Head of caudate nucleus (tissue), 42 donors: ENCODE results near the gene HHIP.
A peak's percentile ranks its signal among the peaks of the same experiment; 100 is the strongest.

Source experiments
- DNase-seq, 42 donors: peaks; one replicate each; pipeline versions ENCODE4 v3.0.0 to v3.0.0-alpha.2; 2020 to 2021; ENCODE audit warnings: mixed read lengths in 7 of 42
- intact Hi-C: fragments of 100-400 bp; cut with DNase I; formaldehyde crosslinking; loops from one replicate; pipeline ENCODE4 v1.15.0; 2022

The HHIP gene

GRCh38 chr4:144653781-144654545, 8.0 kb downstream of the HHIP start:
- no peak for DNase-seq
- intact Hi-C loops: no loop called here

GRCh38 chr4:144655491-144655890, 9.5 kb downstream of the HHIP start:
- intact Hi-C loops: no loop called here
- no peak for DNase-seq

- no peak for DNase-seq
- intact Hi-C loops: no loop called here
Observed at GRCh38 chr4:144656850-144657249, 10.9 kb downstream of the HHIP start.

- DNase-seq: no peak
- intact Hi-C loops: no loop called here
Observed at GRCh38 chr4:144658015-144658567, 12.1 kb downstream of the HHIP start.

- no peak for DNase-seq
- intact Hi-C loops: no loop called here
Observed at GRCh38 chr4:144658903-144659302, 12.9 kb downstream of the HHIP start.

- DNase-seq: no peak
- intact Hi-C loops: no loop called here
Observed at GRCh38 chr4:144659447-144659846, 13.5 kb downstream of the HHIP start.

GRCh38 chr4:144663834-144664475, 18.0 kb downstream of the HHIP start:
- DNase-seq: peak in 1 of 42 donors; percentile 30
- intact Hi-C loops: no loop called here

- DNase-seq: no peak
- intact Hi-C loops: no loop called here
Observed at GRCh38 chr4:144666539-144667175, 20.7 kb downstream of the HHIP start.

GRCh38 chr4:144667500-144667899, 21.5 kb downstream of the HHIP start:
- DNase-seq: no peak
- intact Hi-C loops: no loop called here

- no peak for DNase-seq
- intact Hi-C loops: no loop called here
Observed at GRCh38 chr4:144670776-144671175, 24.8 kb downstream of the HHIP start.

GRCh38 chr4:144674711-144675110, 28.8 kb downstream of the HHIP start:
- intact Hi-C loops: no loop called here
- DNase-seq: no peak

GRCh38 chr4:144681806-144682205, 35.9 kb downstream of the HHIP start:
- intact Hi-C loops: no loop called here
- no peak for DNase-seq

- DNase-seq: no peak
- intact Hi-C loops: no loop called here
Observed at GRCh38 chr4:144683516-144683915, 37.6 kb downstream of the HHIP start.

GRCh38 chr4:144685911-144686310, 40.0 kb downstream of the HHIP start:
- no peak for DNase-seq
- intact Hi-C loops: no loop called here

- no peak for DNase-seq
- intact Hi-C loops: no loop called here
Observed at GRCh38 chr4:144686921-144687320, 41.0 kb downstream of the HHIP start.

GRCh38 chr4:144687466-144687865, 41.5 kb downstream of the HHIP start:
- DNase-seq: no peak
- intact Hi-C loops: no loop called here

- intact Hi-C loops: no loop called here
- no peak for DNase-seq
Observed at GRCh38 chr4:144688035-144688569, 42.1 kb downstream of the HHIP start.

GRCh38 chr4:144689125-144689524, 43.2 kb downstream of the HHIP start:
- DNase-seq: no peak
- intact Hi-C loops: no loop called here

- DNase-seq: no peak
- intact Hi-C loops: no loop called here
Observed at GRCh38 chr4:144695721-144696120, 49.8 kb downstream of the HHIP start.

GRCh38 chr4:144696376-144696775, 50.4 kb downstream of the HHIP start:
- intact Hi-C loops: no loop called here
- DNase-seq: no peak
